ENCODE data around the gene C16orf74. TPM values are rescaled to one million over a fixed set of nuclear protein-coding genes. Genes with fewer than 3 reads are reported as not detected.

The C16orf74 gene
- total RNA-seq, 1 donor from 2014 or later = 11.6 TPM

DNA sequence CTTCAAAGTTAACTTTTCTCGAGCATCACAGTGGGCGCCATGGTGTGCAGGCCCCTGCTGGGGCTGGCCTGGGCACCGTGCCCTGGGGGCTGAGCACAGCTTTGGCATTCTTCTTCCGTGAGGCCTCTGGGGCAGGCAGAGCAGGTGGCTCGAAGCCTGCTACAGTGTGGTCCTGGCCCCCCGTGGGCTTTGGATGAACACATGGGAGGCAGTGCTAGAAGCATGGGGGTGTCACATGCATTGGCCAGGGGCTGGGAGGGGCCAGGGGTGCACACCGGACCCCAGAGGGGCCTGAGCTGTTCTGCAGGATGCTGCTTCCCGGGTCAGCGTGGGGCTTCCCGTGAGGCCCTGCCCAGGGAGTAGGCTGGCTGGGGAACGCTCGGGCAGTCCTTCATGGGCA is 12.1 kb upstream of the C16orf74 start:
- Histone ChIP-seq H3K27me3 (ENCODE audit: control insufficient read depth, insufficient read depth, low read length) (peaks cover 14% of the 10 kb centered on the region), H3K36me3 (ENCODE audit: control insufficient read depth, insufficient read depth, low read length) (no peaks in the 10 kb centered on the region), H3K4me3 (ENCODE audit: low read depth, low read length) (no peak overlapping the region)
- TF ChIP-seq CTCF (IDR thresholded peaks at IDR 0.05; ENCODE audit: insufficient read depth, low read length, poor library complexity, severe bottlenecking) = no peak
- no peak for DNase-seq (ENCODE audit: low read depth)

DNA sequence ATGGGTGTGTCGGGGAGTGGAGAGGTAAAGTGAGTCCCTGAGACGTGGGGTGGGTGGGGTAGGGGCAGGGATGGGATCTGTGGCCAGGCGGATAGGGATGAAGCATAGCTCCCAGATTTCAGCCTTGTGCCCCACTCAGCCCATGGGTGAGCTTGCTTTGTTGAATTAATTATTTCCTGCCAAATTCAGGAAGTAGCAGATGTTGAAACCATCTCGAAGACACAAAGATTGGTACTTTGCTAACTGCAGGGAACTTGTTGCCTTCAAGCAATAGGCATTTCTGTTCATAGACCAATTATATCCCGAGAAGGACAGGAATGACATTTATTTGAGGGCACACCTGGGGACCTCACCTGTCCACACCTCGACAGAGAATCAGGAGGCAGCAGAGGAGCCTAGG is 11.0 kb upstream of the C16orf74 start:
- H3K27me3 ChIP-seq (ENCODE audit: control insufficient read depth, insufficient read depth, low read length) = peaks cover 14% of the 10 kb centered on the region
- no peak for TF ChIP-seq CTCF (IDR thresholded peaks at IDR 0.05; ENCODE audit: insufficient read depth, low read length, poor library complexity, severe bottlenecking)
- H3K4me3 ChIP-seq (ENCODE audit: low read depth, low read length) = no peak overlapping the region
- no peak for DNase-seq (ENCODE audit: low read depth)
- no peaks in the 10 kb centered on the region for H3K36me3 ChIP-seq (ENCODE audit: control insufficient read depth, insufficient read depth, low read length)

DNA sequence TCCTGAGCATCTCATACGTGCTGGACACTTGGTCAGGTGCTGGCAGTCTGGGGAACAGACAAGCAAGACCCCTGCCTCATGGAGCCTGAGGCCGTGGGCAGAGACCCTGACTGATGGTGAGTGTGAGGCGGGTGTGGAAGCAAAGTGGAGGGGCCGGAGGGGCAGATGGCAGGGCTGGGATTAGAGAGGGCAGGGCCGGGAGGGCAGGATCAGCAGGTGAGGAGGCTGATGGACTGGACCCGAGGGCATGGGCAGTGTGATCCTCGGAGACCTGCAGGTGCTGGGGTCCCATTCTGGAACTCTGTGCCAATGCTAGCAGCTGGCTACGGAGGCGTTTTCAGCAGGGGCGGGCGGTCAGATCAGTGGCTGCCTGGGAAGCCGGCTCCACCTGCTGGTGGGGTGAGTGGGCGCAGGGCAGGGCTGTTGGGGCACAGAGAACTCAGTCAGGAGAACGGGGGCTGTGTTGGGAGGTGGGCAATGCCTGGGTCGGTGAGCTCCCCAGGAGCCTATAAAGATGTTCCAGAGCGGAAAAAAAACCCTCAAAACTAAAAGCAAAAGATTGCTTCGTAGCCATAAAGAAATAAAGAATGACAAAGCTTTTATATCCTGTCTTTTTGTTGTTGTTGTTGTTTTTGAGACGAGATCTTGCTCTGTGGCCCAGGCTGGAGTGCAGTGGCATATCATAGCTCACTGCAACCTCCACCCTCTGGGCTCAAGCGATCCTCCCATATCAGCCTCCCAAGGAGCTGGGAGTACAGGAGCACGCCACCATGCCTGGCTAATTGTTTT is 8.9 kb upstream of the C16orf74 start:
- TF ChIP-seq CTCF (IDR thresholded peaks at IDR 0.05; ENCODE audit: insufficient read depth, low read length, poor library complexity, severe bottlenecking) = peak; percentile 45
- DNase-seq (ENCODE audit: low read depth) = no peak
- H3K27me3 ChIP-seq (ENCODE audit: control insufficient read depth, insufficient read depth, low read length) = peaks cover 16% of the 10 kb centered on the region
- H3K36me3 ChIP-seq (ENCODE audit: control insufficient read depth, insufficient read depth, low read length) = no peaks in the 10 kb centered on the region
- no peak overlapping the region for H3K4me3 ChIP-seq (ENCODE audit: low read depth, low read length)

DNA sequence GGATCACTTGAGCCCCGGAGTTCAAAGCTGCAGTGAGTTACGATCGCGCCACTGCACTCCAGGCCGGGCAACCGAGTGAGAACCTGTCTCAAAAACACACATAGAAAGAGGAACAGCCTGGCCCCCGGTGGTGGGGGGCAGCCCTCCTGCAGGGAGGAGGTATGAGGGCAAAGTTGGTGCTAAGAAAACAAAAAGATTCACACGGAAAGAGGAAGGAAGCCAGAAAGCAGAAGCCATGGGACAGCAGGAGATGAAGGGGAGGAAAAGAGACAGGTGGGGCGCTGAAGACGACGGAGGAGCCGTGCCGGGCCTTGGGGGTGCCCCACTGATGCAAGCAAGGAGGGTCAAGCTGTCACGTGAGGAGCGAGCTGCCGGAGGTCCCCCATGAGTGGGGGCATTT is 8.2 kb upstream of the C16orf74 start:
- H3K4me3 ChIP-seq (ENCODE audit: low read depth, low read length) = no peak overlapping the region
- H3K36me3 ChIP-seq (ENCODE audit: control insufficient read depth, insufficient read depth, low read length) = no peaks in the 10 kb centered on the region
- peaks cover 16% of the 10 kb centered on the region for H3K27me3 ChIP-seq (ENCODE audit: control insufficient read depth, insufficient read depth, low read length)
- DNase-seq (ENCODE audit: low read depth) = no peak
- TF ChIP-seq CTCF (IDR thresholded peaks at IDR 0.05; ENCODE audit: insufficient read depth, low read length, poor library complexity, severe bottlenecking) = no peak

DNA sequence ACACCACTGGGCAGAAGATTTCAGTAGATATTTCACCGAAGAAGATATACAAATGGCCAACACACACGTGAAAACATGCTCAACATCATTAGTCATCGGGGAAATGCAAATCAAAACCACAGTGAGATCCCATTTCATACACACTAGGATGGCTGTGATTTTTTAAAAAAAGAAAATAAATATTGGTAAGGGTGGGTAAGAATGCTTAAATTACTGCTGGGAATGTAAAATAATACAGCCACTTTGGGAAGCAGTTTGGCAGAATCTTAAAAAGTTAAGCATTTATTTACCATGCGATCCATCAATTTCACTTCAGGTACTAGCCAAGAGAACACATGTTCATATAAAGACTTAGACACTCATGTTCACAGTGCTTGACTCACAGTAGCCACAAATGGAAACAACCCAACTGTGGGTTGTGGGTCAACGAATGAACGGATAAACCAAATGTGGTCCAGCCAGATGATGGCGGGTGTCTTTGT is 6.5 kb upstream of the C16orf74 start:
- Histone ChIP-seq H3K36me3 (ENCODE audit: control insufficient read depth, insufficient read depth, low read length) (no peaks in the 10 kb centered on the region), H3K27me3 (ENCODE audit: control insufficient read depth, insufficient read depth, low read length) (peaks cover 23% of the 10 kb centered on the region), H3K4me3 (ENCODE audit: low read depth, low read length) (no peak overlapping the region)
- TF ChIP-seq CTCF (IDR thresholded peaks at IDR 0.05; ENCODE audit: insufficient read depth, low read length, poor library complexity, severe bottlenecking) = no peak
- peak; percentile 16 for DNase-seq (ENCODE audit: low read depth)
